ENCODE measurements around the gene PAX7.

Gene PAX7

DNA sequence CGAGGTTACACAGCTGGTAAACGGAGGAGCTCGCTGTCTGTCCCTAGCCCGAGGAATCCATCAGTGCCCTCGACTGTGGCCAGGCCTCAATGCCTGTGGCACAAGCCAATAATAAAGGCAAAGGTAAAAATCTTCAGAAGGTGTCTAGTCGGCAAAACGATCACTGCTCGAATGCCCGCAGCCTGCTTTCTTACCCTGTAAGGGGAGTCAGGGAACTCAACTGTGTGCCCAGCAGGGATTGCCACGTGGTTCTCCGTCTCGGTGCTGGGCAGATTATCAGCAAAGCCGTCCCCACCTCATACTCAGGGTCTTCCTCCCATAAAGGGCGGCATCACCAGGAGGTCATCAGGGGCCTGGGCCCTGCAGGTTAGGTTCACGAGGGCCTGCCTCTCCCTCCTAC, 103.4 kb downstream of the PAX7 start:
- TF ChIP-seq, protein P1, sequence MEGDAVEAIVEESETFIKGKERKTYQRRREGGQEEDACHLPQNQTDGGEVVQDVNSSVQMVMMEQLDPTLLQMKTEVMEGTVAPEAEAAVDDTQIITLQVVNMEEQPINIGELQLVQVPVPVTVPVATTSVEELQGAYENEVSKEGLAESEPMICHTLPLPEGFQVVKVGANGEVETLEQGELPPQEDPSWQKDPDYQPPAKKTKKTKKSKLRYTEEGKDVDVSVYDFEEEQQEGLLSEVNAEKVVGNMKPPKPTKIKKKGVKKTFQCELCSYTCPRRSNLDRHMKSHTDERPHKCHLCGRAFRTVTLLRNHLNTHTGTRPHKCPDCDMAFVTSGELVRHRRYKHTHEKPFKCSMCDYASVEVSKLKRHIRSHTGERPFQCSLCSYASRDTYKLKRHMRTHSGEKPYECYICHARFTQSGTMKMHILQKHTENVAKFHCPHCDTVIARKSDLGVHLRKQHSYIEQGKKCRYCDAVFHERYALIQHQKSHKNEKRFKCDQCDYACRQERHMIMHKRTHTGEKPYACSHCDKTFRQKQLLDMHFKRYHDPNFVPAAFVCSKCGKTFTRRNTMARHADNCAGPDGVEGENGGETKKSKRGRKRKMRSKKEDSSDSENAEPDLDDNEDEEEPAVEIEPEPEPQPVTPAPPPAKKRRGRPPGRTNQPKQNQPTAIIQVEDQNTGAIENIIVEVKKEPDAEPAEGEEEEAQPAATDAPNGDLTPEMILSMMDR (IDR thresholded peaks at IDR 0.05) = no peak

DNA sequence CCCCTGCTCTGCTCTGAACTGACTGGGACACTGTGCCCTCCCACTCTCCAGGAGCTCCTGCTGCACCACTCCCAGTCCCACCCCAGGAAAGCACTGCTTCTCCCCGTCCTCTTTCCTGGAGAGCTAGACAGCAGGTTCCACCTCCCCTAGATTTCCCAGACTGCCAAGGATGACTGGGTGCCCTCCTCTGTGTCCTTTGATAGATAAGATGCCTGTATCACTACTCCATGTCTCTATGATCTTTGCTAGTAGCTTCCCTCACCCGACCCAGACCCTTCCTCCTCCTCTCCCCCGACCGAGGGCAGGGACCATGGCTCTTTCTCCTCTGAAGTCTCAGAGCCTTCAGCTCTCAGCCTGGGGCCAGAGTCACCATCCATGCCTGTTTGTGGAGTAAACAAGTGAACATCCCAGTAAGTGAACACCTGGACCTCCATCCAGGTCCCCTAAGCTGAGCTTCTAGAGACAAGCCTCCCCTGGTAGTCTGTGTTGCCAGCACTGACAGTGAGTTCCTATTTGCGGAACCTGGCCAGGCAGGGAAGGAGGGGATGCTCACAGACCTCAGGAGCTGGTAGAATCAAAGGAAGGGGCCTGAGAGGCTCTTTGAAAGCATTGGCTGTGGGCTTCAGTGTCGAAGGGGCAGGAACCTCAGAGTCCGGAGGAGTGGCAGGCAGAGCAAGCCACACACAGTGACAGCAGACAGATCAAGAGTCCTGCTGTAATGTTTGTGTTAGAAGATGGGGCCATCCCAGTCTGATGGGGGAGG, 104.0 kb downstream of the PAX7 start:
- TF ChIP-seq, protein P1 (IDR thresholded peaks at IDR 0.05) = no peak

DNA sequence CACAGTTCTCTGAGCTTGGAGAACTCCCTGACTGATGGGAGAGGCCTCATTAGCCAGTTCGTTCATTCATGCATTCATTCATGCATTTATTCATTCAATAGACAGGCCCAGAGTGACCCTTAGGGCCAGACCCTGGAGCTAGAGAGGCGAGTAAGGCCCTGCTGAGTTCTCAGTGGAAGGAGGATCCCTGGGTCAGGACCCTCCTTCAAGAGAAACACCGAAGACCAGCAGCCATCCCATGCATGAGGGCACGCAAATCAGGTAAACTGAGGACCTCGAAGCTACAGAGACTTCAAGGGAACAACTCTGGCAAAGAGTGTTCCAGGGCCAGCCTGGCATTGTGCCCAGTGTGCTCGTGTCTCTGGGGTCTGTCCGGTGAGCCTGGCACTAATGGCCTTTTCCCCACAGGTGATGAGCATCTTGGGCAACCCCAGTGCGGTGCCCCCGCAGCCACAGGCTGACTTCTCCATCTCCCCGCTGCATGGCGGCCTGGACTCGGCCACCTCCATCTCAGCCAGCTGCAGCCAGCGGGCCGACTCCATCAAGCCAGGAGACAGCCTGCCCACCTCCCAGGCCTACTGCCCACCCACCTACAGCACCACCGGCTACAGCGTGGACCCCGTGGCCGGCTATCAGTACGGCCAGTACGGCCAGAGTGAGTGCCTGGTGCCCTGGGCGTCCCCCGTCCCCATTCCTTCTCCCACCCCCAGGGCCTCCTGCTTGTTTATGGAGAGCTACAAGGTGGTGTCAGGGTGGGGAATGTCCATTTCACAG, 104.8 kb downstream of the PAX7 start:
- TF ChIP-seq, protein P1 (IDR thresholded peaks at IDR 0.05) = no peak

DNA sequence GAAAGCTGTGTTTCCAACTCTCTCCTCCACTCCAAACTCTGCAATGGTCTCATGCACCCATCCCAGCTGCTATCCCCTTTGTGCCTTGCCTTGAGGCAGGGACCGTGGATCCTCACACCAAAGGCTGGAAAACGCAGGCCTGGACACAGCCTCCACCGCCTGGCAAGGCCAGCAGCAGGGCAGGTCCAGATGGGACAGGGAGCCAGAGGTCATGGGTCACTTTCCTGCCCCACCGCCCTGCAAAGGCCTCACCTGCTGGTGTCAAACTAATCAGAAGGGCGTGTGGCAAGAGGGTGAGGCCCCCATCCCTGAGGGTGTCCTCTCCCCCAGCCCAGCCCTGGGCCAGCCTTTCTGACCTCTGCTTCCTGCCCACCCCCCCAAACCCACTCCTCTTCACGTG, 106.3 kb downstream of the PAX7 start:
- TF ChIP-seq, protein P1 (IDR thresholded peaks at IDR 0.05) = no peak

DNA sequence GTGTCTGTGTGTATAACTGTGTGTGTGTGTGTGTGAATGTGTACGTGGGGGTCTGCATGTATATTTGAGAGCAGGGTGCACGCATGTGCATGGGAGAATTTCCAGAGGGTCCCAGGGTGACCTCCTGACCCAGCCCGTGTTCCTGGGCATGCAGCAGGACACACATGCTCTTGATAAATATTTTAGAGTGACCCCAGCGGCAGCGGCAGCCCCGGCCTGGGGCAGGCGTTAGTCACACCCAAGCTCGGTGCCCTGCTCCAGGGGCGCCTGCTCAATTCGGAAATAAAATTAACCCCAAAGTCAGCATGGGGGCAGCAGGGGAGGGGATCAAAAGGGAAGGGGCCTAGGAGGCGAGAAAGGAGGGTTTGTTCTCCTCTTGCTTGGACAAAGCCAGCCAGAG, 107.5 kb downstream of the PAX7 start:
- TF ChIP-seq, protein P1 (IDR thresholded peaks at IDR 0.05) = no peak

DNA sequence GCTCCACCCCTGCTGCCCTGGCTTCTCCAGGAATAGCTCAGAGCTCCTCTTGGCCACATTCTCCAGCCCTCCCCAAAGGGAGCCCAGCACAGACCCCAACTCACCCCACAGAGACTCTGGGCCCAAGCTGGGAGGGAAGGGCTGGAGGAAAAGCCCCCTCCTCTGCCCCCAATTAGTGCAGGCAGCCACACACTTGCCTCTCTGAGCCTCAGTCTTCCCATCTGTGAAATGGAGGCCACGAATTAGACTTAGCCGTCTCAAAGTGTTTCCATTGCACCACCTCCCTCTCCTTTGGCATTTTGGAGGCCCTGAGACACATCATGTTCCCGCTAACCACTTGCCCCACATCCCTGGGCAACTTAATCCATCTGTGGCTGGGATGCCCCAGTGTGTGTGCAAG, 108.0 kb downstream of the PAX7 start:
- TF ChIP-seq, protein P1 (IDR thresholded peaks at IDR 0.05) = no peak

DNA sequence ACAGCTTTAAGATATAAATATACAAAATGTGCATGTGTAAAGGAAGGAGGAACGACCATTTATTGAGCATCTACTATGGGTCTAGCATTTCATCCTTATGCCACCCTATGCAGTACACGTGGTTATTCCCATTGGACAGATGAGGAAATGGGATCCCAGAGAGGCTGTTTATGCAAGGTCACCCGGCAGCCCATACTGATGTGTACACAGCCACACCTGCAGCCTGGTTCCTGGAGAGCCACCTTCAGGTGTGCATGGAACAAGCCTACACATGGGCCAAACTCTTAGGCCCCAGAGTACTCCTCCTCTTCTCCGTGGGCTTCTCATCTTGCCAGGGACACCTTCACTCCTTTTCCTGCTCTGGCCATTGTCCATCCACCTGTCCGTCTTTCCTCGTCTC, 108.8 kb downstream of the PAX7 start:
- TF ChIP-seq, protein P1 (IDR thresholded peaks at IDR 0.05) = no peak

Measured in LNCAP (cell line).